ENCODE data around the gene DDX23.

DNA sequence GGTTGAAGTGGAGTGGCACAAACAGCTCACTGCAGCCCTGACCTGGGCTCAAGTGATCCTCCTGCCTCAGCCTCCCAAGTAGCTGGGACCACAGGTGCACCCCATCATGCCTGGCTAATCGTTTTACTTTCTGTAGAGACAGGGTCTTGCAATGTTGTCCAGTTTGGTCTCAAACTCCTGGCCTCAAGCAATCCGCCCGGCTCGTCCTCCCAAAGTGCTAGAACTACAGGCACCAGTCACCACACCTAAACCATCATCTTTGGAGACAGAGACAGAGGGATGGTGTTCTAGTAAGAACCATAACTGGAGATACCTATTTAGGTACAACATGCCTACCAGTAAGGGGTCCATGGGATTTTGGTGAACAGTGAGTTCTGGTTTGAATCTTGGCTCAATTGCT lies 2.5 kb upstream of the DDX23 start:
- TF ChIP-seq POLR2A (IDR thresholded peaks at IDR 0.05; ENCODE audit: low read depth, low read length) (no peak), POLR2AphosphoS5 (IDR thresholded peaks at IDR 0.05; ENCODE audit: low read depth, low read length) (no peak), TAF1 (IDR thresholded peaks at IDR 0.05; ENCODE audit: borderline replicate concordance, low read depth, low read length) (no peak)

Data from GM12892 (cell line).